ENCODE data around the gene HS6ST1.

- TF ChIP-seq CTCF (IDR thresholded peaks at IDR 0.05) (no peak), POLR2A (IDR thresholded peaks at IDR 0.05) (no peak)
Observed at GRCh38 chr2:128364441-128364911, 45.8 kb upstream of the HS6ST1 start.

Measured in testis (tissue), 2 donors.